Neuronal stem cell (in vitro differentiated cells): Measurements from ENCODE around the gene WDR81.
"Not testable (repeated sequence)": the region's sequence is repeated elsewhere in the genome, so short reads cannot be mapped to it uniquely, and the experiment has no call there.

Source experiments
- DNase-seq: peaks from one replicate; pipeline ENCODE4 v3.0.0-alpha.2; 2013; ENCODE audit warnings: low spot score
- H2AFZ ChIP-seq: one replicate; pipeline ENCODE4 v1.6.1; 2013; ENCODE audit warnings: mild to moderate bottlenecking, low read length, inconsistent platforms
- H2AK5ac ChIP-seq: 2 replicates; pipeline ENCODE4 v1.6.1; 2013; ENCODE audit warnings: low read depth, mild to moderate bottlenecking, inconsistent platforms, low read length, moderate library complexity, mixed read lengths
- H2BK120ac ChIP-seq: 2 replicates; pipeline ENCODE4 v1.6.1; 2013; ENCODE audit warnings: low read depth, mild to moderate bottlenecking, inconsistent platforms, low read length, moderate library complexity, mixed read lengths
- H2BK12ac ChIP-seq: one replicate; pipeline ENCODE4 v1.6.1; 2013; ENCODE audit warnings: low read length, inconsistent platforms
- H2BK15ac ChIP-seq: 2 replicates; pipeline ENCODE4 v1.6.1; 2013; ENCODE audit warnings: mild to moderate bottlenecking, low read length, inconsistent platforms, mixed read lengths
- H2BK5ac ChIP-seq: one replicate; pipeline ENCODE4 v1.6.1; 2013; ENCODE audit warnings: inconsistent platforms, mild to moderate bottlenecking, low read length, moderate library complexity
- H3K14ac ChIP-seq: one replicate; pipeline ENCODE4 v1.6.1; 2013; ENCODE audit warnings: low read length, inconsistent platforms
- H3K18ac ChIP-seq: 2 replicates; pipeline ENCODE4 v1.6.1; 2013; ENCODE audit warnings: low read length, inconsistent platforms
- H3K23ac ChIP-seq: 2 replicates; pipeline ENCODE4 v1.6.1; 2013; ENCODE audit warnings: low read depth, mild to moderate bottlenecking, mixed read lengths, low read length, inconsistent platforms; ENCODE audit not compliant: poor library complexity
- H3K27ac ChIP-seq: replicated peaks from 3 replicates; pipeline ENCODE4 v1.5.1; 2013; ENCODE audit warnings: low read length, inconsistent platforms
- H3K27me3 ChIP-seq, 3 experiments: 2 replicates each; pipeline ENCODE4 v1.6.1; 2013; ENCODE audit warnings: low read length in 3 of 3, mild to moderate bottlenecking in 2 of 3, inconsistent platforms in 1 of 3, low read depth in 1 of 3, mixed read lengths in 1 of 3, moderate library complexity in 1 of 3; ENCODE audit not compliant: control insufficient read depth in 3 of 3, insufficient read depth in 3 of 3
- H3K36me3 ChIP-seq, 2 donors: replicated peaks in 1 of 2; 2 replicates each; pipeline ENCODE4 v1.6.1; 2013; ENCODE audit warnings: low read length in 2 of 2; ENCODE audit not compliant: control insufficient read depth in 2 of 2, insufficient read depth in 2 of 2
- H3K4ac ChIP-seq: 2 replicates; pipeline ENCODE4 v1.6.1; 2013; ENCODE audit warnings: inconsistent platforms, mild to moderate bottlenecking, low read length, moderate library complexity
- H3K4me1 ChIP-seq, 2 donors: 1 replicate in 1 of 2; 2 replicates in 1 of 2; pipeline ENCODE4 v1.6.1; 2013; ENCODE audit warnings: low read length in 2 of 2, low read depth in 1 of 2; ENCODE audit not compliant: control insufficient read depth in 2 of 2, insufficient read depth in 1 of 2
- H3K4me2 ChIP-seq: one replicate; pipeline ENCODE4 v1.6.1; 2013; ENCODE audit warnings: mild to moderate bottlenecking, low read length, inconsistent platforms; ENCODE audit not compliant: insufficient read depth, poor library complexity, severe bottlenecking
- H3K4me3 ChIP-seq, 2 donors: 2 replicates each; pipeline ENCODE4 v1.5.1; 2013; ENCODE audit warnings: low read length in 2 of 2, mild to moderate bottlenecking in 2 of 2, inconsistent platforms in 1 of 2, moderate library complexity in 1 of 2
- H3K79me1 ChIP-seq: one replicate; pipeline ENCODE4 v1.6.1; 2013; ENCODE audit warnings: low read depth, mild to moderate bottlenecking, inconsistent platforms, low read length, moderate library complexity
- H3K9ac ChIP-seq: one replicate; pipeline ENCODE4 v1.6.1; 2013; ENCODE audit warnings: mild to moderate bottlenecking, low read depth, low read length, inconsistent platforms; ENCODE audit not compliant: poor library complexity
- H3K9me3 ChIP-seq, 2 donors: replicated peaks in 1 of 2; 2 replicates each; pipeline versions ENCODE3 to v1.6.1; 2013; ENCODE audit warnings: low read length in 2 of 2, mild to moderate bottlenecking in 2 of 2, inconsistent platforms in 1 of 2, low read depth in 1 of 2, mixed read lengths in 1 of 2, moderate library complexity in 1 of 2; ENCODE audit not compliant: control insufficient read depth in 2 of 2, insufficient read depth in 1 of 2
- H4K8ac ChIP-seq: one replicate; pipeline ENCODE4 v1.6.1; 2013; ENCODE audit warnings: low read depth, mild to moderate bottlenecking, inconsistent platforms, low read length, moderate library complexity
- H4K91ac ChIP-seq: one replicate; pipeline ENCODE4 v1.6.1; 2013; ENCODE audit warnings: low read length, low read depth, mild to moderate bottlenecking, inconsistent platforms; ENCODE audit not compliant: poor library complexity
- WGBS, 2 donors: extraction: QIAGEN DNeasy Blood & Tissue Kit; methylation state at CpG; one replicate each; pipeline ENCODE4 v1.1.7; 2013; ENCODE audit warnings: missing lambda C conversion rate in 2 of 2, mixed read lengths in 1 of 2; ENCODE audit not compliant: insufficient read length in 2 of 2, insufficient replicate concordance in 1 of 2; ENCODE audit errors: extremely low coverage in 2 of 2; 5-methylcytosine and 5-hydroxymethylcytosine counted together

Gene WDR81

GRCh38 chr17:1764284-1764683 is 39.8 kb downstream of the WDR81 start:
- Histone ChIP-seq H3K9me3 (no peaks in the 10 kb centered on the region), H4K91ac (no peak overlapping the region), H2BK5ac (no peak overlapping the region), H3K9ac (no peak overlapping the region), H3K4me2 (no peak overlapping the region), H2AFZ (peak overlapping the region; percentile 82), H3K4ac (no peak overlapping the region), H3K36me3 (peaks cover 0 to 2% of the 10 kb centered on the region in 2 donors), H3K27me3 (no peaks in the 10 kb centered on the region), H3K4me1 (peaks cover 18 to 22% of the 10 kb centered on the region in 2 donors), H3K23ac (no peak overlapping the region), H2BK12ac (no peak overlapping the region), H2AK5ac (no peak overlapping the region), H3K4me3 (no peak overlapping the region), H3K18ac (no peak overlapping the region), H3K79me1 (peaks cover 4% of the 10 kb centered on the region), H3K27ac (no peak overlapping the region), H3K14ac (no peak overlapping the region), H2BK15ac (no peak overlapping the region), H4K8ac (no peak overlapping the region), H2BK120ac (no peak overlapping the region)
- no CpG with 5 or more reads among the region's 11 CpGs for WGBS, 2 donors
- no peak for DNase-seq

- not testable (repeated sequence) for H2BK120ac ChIP-seq, H3K79me1 ChIP-seq, H3K23ac ChIP-seq, H2BK15ac ChIP-seq, DNase-seq, H3K4me2 ChIP-seq, H3K9me3 ChIP-seq, H2BK12ac ChIP-seq, H4K8ac ChIP-seq, H4K91ac ChIP-seq, H3K4me3 ChIP-seq, H2BK5ac ChIP-seq, H3K9ac ChIP-seq, H3K18ac ChIP-seq, H3K27ac ChIP-seq, H2AK5ac ChIP-seq, H3K14ac ChIP-seq, H3K27me3 ChIP-seq, H3K36me3 ChIP-seq, H3K4ac ChIP-seq
- WGBS, 2 donors: no CpG with 5 or more reads among the region's 7 CpGs
- peaks cover 21 to 22% of the 10 kb centered on the region in 2 donors for H3K4me1 ChIP-seq
- peak overlapping the region; percentile 82 for H2AFZ ChIP-seq
These were observed 40.2 kb downstream of the WDR81 start for GRCh38 chr17:1764705-1765104.

GRCh38 chr17:1765576-1765975 is 41.1 kb downstream of the WDR81 start:
- Histone ChIP-seq H2BK12ac (no peak overlapping the region), H3K23ac (no peak overlapping the region), H2AFZ (no peak overlapping the region), H3K4me1 (peaks cover 22 to 26% of the 10 kb centered on the region in 2 donors), H2AK5ac (no peak overlapping the region), H2BK5ac (no peak overlapping the region), H2BK120ac (no peak overlapping the region), H3K9ac (no peak overlapping the region), H3K4ac (no peak overlapping the region), H4K91ac (no peak overlapping the region), H3K18ac (no peak overlapping the region), H3K4me3 (no peak overlapping the region), H3K79me1 (peaks cover 4% of the 10 kb centered on the region), H3K27ac (no peak overlapping the region), H2BK15ac (no peak overlapping the region), H3K9me3 (no peaks in the 10 kb centered on the region), H3K36me3 (peaks cover 0 to 6% of the 10 kb centered on the region in 2 donors), H3K4me2 (no peak overlapping the region), H3K27me3 (no peaks in the 10 kb centered on the region), H4K8ac (no peak overlapping the region), H3K14ac (no peak overlapping the region)
- no CpG with 5 or more reads among the region's 3 CpGs for WGBS, 2 donors
- DNase-seq: no peak

GRCh38 chr17:1766382-1767135 is 42.1 kb downstream of the WDR81 start:
- no peak for DNase-seq
- Histone ChIP-seq H3K4ac (no peak overlapping the region), H3K79me1 (peaks cover 4% of the 10 kb centered on the region), H3K36me3 (peaks cover 0 to 10% of the 10 kb centered on the region in 2 donors), H3K18ac (peak overlapping the region; percentile 90), H3K14ac (peak overlapping the region; percentile 71), H2BK12ac (no peak overlapping the region), H4K91ac (no peak overlapping the region), H3K4me3 (no peak overlapping the region), H2BK15ac (no peak overlapping the region), H4K8ac (no peak overlapping the region), H3K4me1 (peaks cover 21 to 26% of the 10 kb centered on the region in 2 donors), H3K27me3 (no peaks in the 10 kb centered on the region), H3K4me2 (no peak overlapping the region), H2AK5ac (no peak overlapping the region), H3K9ac (peak overlapping the region; percentile 44), H3K27ac (no peak overlapping the region), H2BK120ac (no peak overlapping the region), H2BK5ac (no peak overlapping the region), H3K23ac (no peak overlapping the region), H3K9me3 (no peaks in the 10 kb centered on the region), H2AFZ (peak overlapping the region; percentile 61)
- WGBS, 2 donors: no CpG with 5 or more reads among the region's 21 CpGs
